CD14-positive monocyte (primary cell): ENCODE results near the gene APOL1. TPM values are rescaled to one million over a fixed set of nuclear protein-coding genes. Genes with fewer than 3 reads are reported as not detected.

Experiments used
- DNase-seq, 3 donors: peaks; one replicate each; pipeline ENCODE4 v3.0.0-alpha.2; 2011 to 2022
- H2AFZ ChIP-seq: 2 replicates; pipeline ENCODE4 v1.6.0; 2012; ENCODE audit warnings: mild to moderate bottlenecking, low read depth, low read length, inconsistent platforms; ENCODE audit not compliant: insufficient read depth, poor library complexity, severe bottlenecking
- H3K27ac ChIP-seq, 2 donors: 1 replicate in 1 of 2; 2 replicates in 1 of 2; pipeline ENCODE4 v1.5.1; 2012 to 2013; ENCODE audit warnings: low read length in 2 of 2, control low read depth in 1 of 2, inconsistent platforms in 1 of 2, low read depth in 1 of 2, mild to moderate bottlenecking in 1 of 2
- H3K27me3 ChIP-seq, 2 donors: one replicate each; pipeline versions ENCODE4 v1.6.0 to v1.6.1; 2011 to 2013; ENCODE audit warnings: low read length in 2 of 2; ENCODE audit not compliant: control insufficient read depth in 2 of 2, insufficient read depth in 2 of 2
- H3K36me3 ChIP-seq, 2 donors: replicated peaks in 1 of 2; 1 replicate in 1 of 2; 2 replicates in 1 of 2; pipeline versions ENCODE4 v1.5.1 to v1.6.1; 2012 to 2013; ENCODE audit warnings: low read length in 2 of 2, control low read depth in 1 of 2, inconsistent platforms in 1 of 2, mild to moderate bottlenecking in 1 of 2; ENCODE audit not compliant: insufficient read depth in 2 of 2, control insufficient read depth in 1 of 2
- H3K4me1 ChIP-seq, 2 donors: 1 replicate in 1 of 2; 2 replicates in 1 of 2; pipeline versions ENCODE4 v1.5.1 to v1.6.1; 2012 to 2013; ENCODE audit warnings: low read length in 2 of 2, control low read depth in 1 of 2, inconsistent platforms in 1 of 2, mild to moderate bottlenecking in 1 of 2, moderate library complexity in 1 of 2; ENCODE audit not compliant: insufficient read depth in 2 of 2, control insufficient read depth in 1 of 2
- H3K4me2 ChIP-seq: replicated peaks from 2 replicates; pipeline ENCODE3; 2012; ENCODE audit warnings: low read length, moderate library complexity, mild to moderate bottlenecking; ENCODE audit not compliant: poor library complexity, severe bottlenecking; ENCODE audit errors: extremely low read depth
- H3K4me3 ChIP-seq, 3 experiments: fragments of 200-600 bp in 1 of 3; sonication (generic) in 1 of 3; replicated peaks in 1 of 3; 1 replicate in 2 of 3; 2 replicates in 1 of 3; pipeline ENCODE4 v1.5.1; 2011 to 2013; ENCODE audit warnings: low read length in 3 of 3, mild to moderate bottlenecking in 3 of 3, control low read depth in 2 of 3, low read depth in 2 of 3, inconsistent platforms in 1 of 3, moderate library complexity in 1 of 3
- H3K79me2 ChIP-seq: 2 replicates; pipeline ENCODE4 v1.6.0; 2012; ENCODE audit warnings: mild to moderate bottlenecking, control low read depth, inconsistent platforms, low read length, moderate library complexity; ENCODE audit not compliant: insufficient read depth
- H3K9ac ChIP-seq: 2 replicates; pipeline ENCODE4 v1.6.0; 2017; ENCODE audit warnings: low read length, mild to moderate bottlenecking; ENCODE audit not compliant: insufficient read depth, poor library complexity, severe bottlenecking
- H3K9me3 ChIP-seq, 2 donors: replicated peaks in 1 of 2; 1 replicate in 1 of 2; 2 replicates in 1 of 2; pipeline versions ENCODE4 v1.5.1 to v1.6.1; 2012 to 2013; ENCODE audit warnings: low read length in 2 of 2, control low read depth in 1 of 2; ENCODE audit not compliant: control insufficient read depth in 1 of 2, insufficient read depth in 1 of 2
- H4K20me1 ChIP-seq: 2 replicates; pipeline ENCODE4 v1.6.0; 2012; ENCODE audit warnings: mild to moderate bottlenecking, low read length, control low read depth, moderate library complexity; ENCODE audit not compliant: insufficient read depth
- H3K27ac Mint-ChIP-seq, 7 donors: one replicate each; pipeline ENCODE4 v1.8.0; 2020; ENCODE audit warnings: mild to moderate bottlenecking in 7 of 7, mixed read lengths in 7 of 7, moderate library complexity in 6 of 7, inconsistent platforms in 2 of 7
- H3K27me3 Mint-ChIP-seq, 3 donors: one replicate each; pipeline ENCODE4 v1.8.0; 2021 to 2022; ENCODE audit warnings: low read depth in 3 of 3, mild to moderate bottlenecking in 3 of 3, mixed read lengths in 3 of 3, moderate library complexity in 3 of 3, inconsistent platforms in 1 of 3
- H3K36me3 Mint-ChIP-seq, 2 donors: one replicate each; pipeline ENCODE4 v1.8.0; 2020; ENCODE audit warnings: mixed read lengths in 2 of 2, inconsistent platforms in 1 of 2, mild to moderate bottlenecking in 1 of 2
- H3K4me1 Mint-ChIP-seq: one replicate; pipeline ENCODE4 v1.8.0; 2020; ENCODE audit warnings: mild to moderate bottlenecking, mixed read lengths
- H3K4me3 Mint-ChIP-seq, 2 donors: one replicate each; pipeline ENCODE4 v1.8.0; 2020; ENCODE audit warnings: mild to moderate bottlenecking in 2 of 2, mixed read lengths in 2 of 2, moderate library complexity in 1 of 2
- H3K9me3 Mint-ChIP-seq, 7 donors: one replicate each; pipeline ENCODE4 v1.8.0; 2020 to 2022; ENCODE audit warnings: mixed read lengths in 7 of 7, mild to moderate bottlenecking in 6 of 7, moderate library complexity in 6 of 7, inconsistent platforms in 2 of 7
- WGBS: methylation state at CpG from one replicate; pipeline ENCODE4 v1.1.5; 2013; ENCODE audit warnings: missing lambda C conversion rate; ENCODE audit not compliant: insufficient coverage; 5-methylcytosine and 5-hydroxymethylcytosine counted together
- intact Hi-C, 2 donors: fragments of 100-400 bp; cut with micrococcal nuclease; formaldehyde crosslinking; loops; one replicate each; pipeline versions ENCODE4 v1.15.0 to v1.15.1; 2023
- polyA plus RNA-seq, 3 donors: library from polyadenylated mRNA; depleted of rRNA in 1 of 3; unstranded in 2 of 3; stranded (reverse) in 1 of 3; fragments of 300-500 nt in 2 of 3; fragments of >200 nt in 1 of 3; fragmentation: Illumina TruSeq in 2 of 3; gene quantifications; 1 replicate in 2 of 3; 2 replicates in 1 of 3; pipeline ENCODE4 v1.2.3, GENCODE V29; 2012 to 2021
- TF ChIP-seq, protein P1 (sequence below): fragments of 200-600 bp; IDR thresholded peaks from one replicate; pipeline ENCODE4 v1.8.0; 2022; ENCODE audit warnings: antibody characterized with exemption, mild to moderate bottlenecking

The APOL1 gene
- polyA plus RNA-seq, 3 donors, result 3.4 to 7.5 (median 6.1) TPM

DNA sequence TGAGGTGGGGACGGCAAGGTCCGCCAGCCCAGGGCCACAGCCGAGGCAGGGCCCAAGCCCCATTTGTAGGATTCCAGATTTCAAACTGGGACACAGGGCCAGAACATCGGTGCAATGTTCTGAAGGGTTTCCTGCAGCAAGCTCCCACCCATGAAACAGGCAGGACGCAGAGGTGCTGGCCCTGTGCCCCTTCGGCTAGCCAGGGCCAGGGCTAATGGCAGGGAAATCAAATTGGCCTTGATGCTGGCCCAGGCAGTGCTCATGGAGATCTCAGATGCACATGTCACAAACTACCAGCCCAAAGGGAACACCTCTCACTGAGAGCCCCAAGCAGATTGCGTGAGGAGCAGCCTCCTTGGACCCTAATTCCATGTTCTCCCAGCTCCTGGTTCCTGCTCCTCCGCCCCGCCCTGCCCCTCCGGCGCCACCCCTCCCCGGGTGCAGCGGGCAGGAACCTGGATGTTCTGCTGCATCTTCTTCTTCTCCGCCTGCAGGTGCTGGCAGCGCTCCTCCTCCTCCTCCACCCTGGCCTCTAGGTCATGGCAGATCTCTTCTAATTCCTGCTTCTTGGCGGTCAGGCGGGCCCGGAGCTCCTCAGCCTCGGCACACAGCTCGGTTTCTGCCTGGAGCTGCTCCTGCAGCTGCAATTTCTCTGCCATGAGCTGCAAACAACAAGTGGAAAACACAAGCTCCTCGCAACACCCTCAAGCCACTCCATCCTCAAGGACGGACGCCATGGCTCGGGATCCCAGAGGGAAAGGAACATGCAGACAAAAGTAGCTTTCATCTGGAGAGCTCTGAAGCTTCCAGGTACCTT, 47.7 kb downstream of the APOL1 start:
- Histone ChIP-seq H2AFZ (no peak overlapping the region), H3K4me3 (no peak overlapping the region), H4K20me1 (peaks cover 100% of the 10 kb centered on the region), H3K4me1 (no peaks in the 10 kb centered on the region), H3K27ac (peak overlapping the region; percentile 7 to 53), H3K4me2 (no peak overlapping the region), H3K27me3 (no peaks in the 10 kb centered on the region), H3K79me2 (peaks cover 74% of the 10 kb centered on the region), H3K36me3 (peaks cover 99 to 100% of the 10 kb centered on the region in 2 donors), H3K9me3 (no peaks in the 10 kb centered on the region), H3K9ac (no peak overlapping the region)
- 97% methylated on average over 20 of the region's 24 CpGs for WGBS
- intact Hi-C loops, result loop anchor here (1.0 kb wide), 2 partner anchors 170 to 171 kb away; no protein-coding TSS in a partner anchor
- Mint-ChIP-seq H3K9me3 (no peaks in the 10 kb centered on the region), H3K27ac (peak overlapping the region in 3 of 7 donors; percentile 8 to 76 (median 10)), H3K27me3 (no peaks in the 10 kb centered on the region), H3K36me3 (peaks cover 90 to 100% of the 10 kb centered on the region in 2 donors), H3K4me1 (no peaks in the 10 kb centered on the region), H3K4me3 (no peak overlapping the region)
- TF ChIP-seq, protein P1, sequence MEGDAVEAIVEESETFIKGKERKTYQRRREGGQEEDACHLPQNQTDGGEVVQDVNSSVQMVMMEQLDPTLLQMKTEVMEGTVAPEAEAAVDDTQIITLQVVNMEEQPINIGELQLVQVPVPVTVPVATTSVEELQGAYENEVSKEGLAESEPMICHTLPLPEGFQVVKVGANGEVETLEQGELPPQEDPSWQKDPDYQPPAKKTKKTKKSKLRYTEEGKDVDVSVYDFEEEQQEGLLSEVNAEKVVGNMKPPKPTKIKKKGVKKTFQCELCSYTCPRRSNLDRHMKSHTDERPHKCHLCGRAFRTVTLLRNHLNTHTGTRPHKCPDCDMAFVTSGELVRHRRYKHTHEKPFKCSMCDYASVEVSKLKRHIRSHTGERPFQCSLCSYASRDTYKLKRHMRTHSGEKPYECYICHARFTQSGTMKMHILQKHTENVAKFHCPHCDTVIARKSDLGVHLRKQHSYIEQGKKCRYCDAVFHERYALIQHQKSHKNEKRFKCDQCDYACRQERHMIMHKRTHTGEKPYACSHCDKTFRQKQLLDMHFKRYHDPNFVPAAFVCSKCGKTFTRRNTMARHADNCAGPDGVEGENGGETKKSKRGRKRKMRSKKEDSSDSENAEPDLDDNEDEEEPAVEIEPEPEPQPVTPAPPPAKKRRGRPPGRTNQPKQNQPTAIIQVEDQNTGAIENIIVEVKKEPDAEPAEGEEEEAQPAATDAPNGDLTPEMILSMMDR, result no peak
- no peak for DNase-seq

DNA sequence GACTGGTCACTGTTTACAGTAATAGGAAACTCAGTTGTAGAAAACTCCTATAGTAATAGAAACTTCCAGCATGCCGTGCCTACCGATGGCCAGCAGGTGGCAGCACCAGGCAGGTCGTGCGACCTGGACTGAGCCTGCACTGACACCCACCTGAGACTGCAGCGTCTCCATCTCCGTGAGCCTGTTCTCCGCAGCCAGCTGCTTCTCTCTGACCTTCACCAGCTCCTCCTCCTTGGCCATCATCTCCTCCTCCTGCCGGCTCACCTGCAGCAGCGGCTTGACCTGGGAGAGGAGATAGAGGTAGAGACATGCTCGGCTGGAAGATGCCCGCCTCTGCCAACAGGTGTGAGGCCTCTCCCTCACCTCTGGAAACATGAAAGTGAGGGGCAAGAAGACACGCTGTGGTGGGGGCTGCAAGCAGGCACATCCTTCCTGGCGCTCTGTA, 48.5 kb downstream of the APOL1 start:
- peak; percentile 53 to 66 (median 59) for DNase-seq
- Histone ChIP-seq H4K20me1 (peaks cover 100% of the 10 kb centered on the region), H3K27me3 (no peaks in the 10 kb centered on the region), H3K9ac (no peak overlapping the region), H3K36me3 (peaks cover 99 to 100% of the 10 kb centered on the region in 2 donors), H3K4me3 (no peak overlapping the region), H3K27ac (peak overlapping the region in 1 of 2 donors; percentile 53), H3K4me1 (no peaks in the 10 kb centered on the region), H2AFZ (no peak overlapping the region), H3K4me2 (no peak overlapping the region), H3K79me2 (peaks cover 81% of the 10 kb centered on the region), H3K9me3 (no peaks in the 10 kb centered on the region)
- Mint-ChIP-seq H3K4me1 (no peaks in the 10 kb centered on the region), H3K4me3 (no peak overlapping the region), H3K9me3 (no peaks in the 10 kb centered on the region), H3K36me3 (peaks cover 89 to 100% of the 10 kb centered on the region in 2 donors), H3K27ac (peak overlapping the region in 2 of 7 donors; percentile 8 to 20), H3K27me3 (no peaks in the 10 kb centered on the region)
- intact Hi-C loops, result loop anchor here (1.0 kb wide), 2 partner anchors 169 to 170 kb away; no protein-coding TSS in a partner anchor
- TF ChIP-seq, protein P1, result peak; percentile 94
- 43% methylated on average over 4 of the region's 13 CpGs for WGBS
